Neutrophil (primary cell): ENCODE measurements around the gene SEC23A.
"Not testable (repeated sequence)": the region's sequence is repeated elsewhere in the genome, so short reads cannot be mapped to it uniquely, and the experiment has no call there.

Experiments used
- H3K27ac ChIP-seq: fragments of 200-600 bp; sonication (generic); 2 replicates; pipeline ENCODE4 v1.5.1; 2016; ENCODE audit warnings: mild to moderate bottlenecking, moderate library complexity
- H3K27me3 ChIP-seq: fragments of 200-600 bp; sonication (generic); 2 replicates; pipeline ENCODE4 v1.6.0; 2016; ENCODE audit warnings: mild to moderate bottlenecking
- H3K36me3 ChIP-seq: fragments of 200-600 bp; sonication (generic); 2 replicates; pipeline ENCODE4 v1.5.1; 2017
- H3K4me1 ChIP-seq, 2 experiments: fragments of 200-600 bp in 1 of 2; sonication (generic) in 1 of 2; 1 replicate in 1 of 2; 2 replicates in 1 of 2; pipeline versions ENCODE4 v1.5.1 to v1.6.1; 2013 to 2016; ENCODE audit warnings: low read depth in 1 of 2, low read length in 1 of 2, mild to moderate bottlenecking in 1 of 2, moderate library complexity in 1 of 2; ENCODE audit not compliant: control insufficient read depth in 1 of 2, insufficient read depth in 1 of 2
- H3K4me3 ChIP-seq, 2 experiments: fragments of 200-600 bp in 1 of 2; sonication (generic) in 1 of 2; 1 replicate in 1 of 2; 2 replicates in 1 of 2; pipeline ENCODE4 v1.5.1; 2013 to 2016; ENCODE audit warnings: low read depth in 1 of 2, low read length in 1 of 2, mild to moderate bottlenecking in 1 of 2, moderate library complexity in 1 of 2
- H3K9me3 ChIP-seq: fragments of 200-600 bp; sonication (generic); 2 replicates; pipeline ENCODE4 v1.5.1; 2016
- TF ChIP-seq, protein P1 (sequence below): fragments of 200-600 bp; sonication (generic); IDR thresholded peaks from 2 replicates; pipeline ENCODE4 v1.5.1; 2016; ENCODE audit warnings: antibody characterized with exemption

The SEC23A gene

DNA sequence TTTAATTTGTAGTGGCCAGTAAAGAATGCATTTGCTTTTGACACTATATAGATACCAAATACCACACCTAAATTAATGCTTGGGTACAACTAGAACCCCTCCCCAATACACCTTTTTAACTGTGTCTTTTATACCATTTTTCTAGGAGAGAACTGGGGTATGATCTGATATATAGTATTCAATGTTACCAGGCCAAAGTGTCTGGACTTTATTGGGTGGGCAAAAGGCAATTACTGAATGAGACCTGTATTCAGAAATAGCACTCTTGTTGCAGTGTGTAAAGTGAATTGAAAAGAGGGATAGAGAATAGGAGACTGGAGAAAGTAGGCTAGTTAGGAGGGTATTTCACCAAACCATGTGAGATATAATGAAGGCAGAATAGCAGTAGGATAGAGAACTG, 74.4 kb downstream of the SEC23A start:
- H3K4me3 ChIP-seq = no peak overlapping the region
- no peak overlapping the region for H3K27ac ChIP-seq
- H3K4me1 ChIP-seq = no peaks in the 10 kb centered on the region
- H3K36me3 ChIP-seq = peaks cover 42% of the 10 kb centered on the region
- no peaks in the 10 kb centered on the region for H3K27me3 ChIP-seq
- H3K9me3 ChIP-seq = no peaks in the 10 kb centered on the region
- TF ChIP-seq, protein P1, sequence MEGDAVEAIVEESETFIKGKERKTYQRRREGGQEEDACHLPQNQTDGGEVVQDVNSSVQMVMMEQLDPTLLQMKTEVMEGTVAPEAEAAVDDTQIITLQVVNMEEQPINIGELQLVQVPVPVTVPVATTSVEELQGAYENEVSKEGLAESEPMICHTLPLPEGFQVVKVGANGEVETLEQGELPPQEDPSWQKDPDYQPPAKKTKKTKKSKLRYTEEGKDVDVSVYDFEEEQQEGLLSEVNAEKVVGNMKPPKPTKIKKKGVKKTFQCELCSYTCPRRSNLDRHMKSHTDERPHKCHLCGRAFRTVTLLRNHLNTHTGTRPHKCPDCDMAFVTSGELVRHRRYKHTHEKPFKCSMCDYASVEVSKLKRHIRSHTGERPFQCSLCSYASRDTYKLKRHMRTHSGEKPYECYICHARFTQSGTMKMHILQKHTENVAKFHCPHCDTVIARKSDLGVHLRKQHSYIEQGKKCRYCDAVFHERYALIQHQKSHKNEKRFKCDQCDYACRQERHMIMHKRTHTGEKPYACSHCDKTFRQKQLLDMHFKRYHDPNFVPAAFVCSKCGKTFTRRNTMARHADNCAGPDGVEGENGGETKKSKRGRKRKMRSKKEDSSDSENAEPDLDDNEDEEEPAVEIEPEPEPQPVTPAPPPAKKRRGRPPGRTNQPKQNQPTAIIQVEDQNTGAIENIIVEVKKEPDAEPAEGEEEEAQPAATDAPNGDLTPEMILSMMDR = no peak

DNA sequence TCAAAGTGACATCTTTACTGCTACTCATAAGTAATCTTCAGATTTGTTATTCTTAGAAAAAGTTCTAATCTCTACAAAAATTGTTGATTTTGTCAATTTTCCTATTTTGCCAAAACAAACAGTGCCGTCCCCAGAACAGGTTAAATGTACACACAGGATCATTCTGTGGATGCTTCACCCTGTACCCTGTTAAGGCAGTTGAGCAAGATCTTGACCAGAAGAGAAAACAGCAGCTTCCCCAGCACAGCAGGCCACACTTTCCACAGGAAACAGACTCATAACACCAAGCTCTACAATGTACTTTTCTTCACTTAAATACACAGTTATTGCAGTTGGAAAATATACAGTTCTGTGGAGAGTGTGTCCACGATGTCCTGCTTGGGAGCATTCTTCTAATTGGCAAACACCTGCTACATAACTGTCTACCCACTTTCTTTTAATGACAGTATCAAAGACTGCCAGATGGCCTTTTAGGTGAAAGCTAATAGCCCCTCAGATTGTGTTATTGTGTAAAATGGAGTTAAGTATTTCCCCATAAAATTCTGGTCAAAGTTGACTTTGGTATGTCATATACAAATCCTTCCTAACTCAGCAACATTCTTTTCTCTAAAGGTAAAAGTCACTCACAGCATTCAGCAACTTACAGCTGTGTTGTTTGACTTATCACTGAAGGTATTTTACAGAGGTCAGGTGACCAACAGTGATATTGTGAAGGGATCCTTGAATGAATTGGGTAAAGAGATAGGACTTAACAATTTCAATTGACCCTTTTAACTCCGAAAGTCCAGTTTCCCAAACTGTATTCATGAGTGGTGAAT, 77.0 kb downstream of the SEC23A start:
- Histone ChIP-seq H3K4me1 (no peaks in the 10 kb centered on the region), H3K27me3 (no peaks in the 10 kb centered on the region), H3K27ac (no peak overlapping the region), H3K9me3 (no peaks in the 10 kb centered on the region), H3K36me3 (peaks cover 16% of the 10 kb centered on the region), H3K4me3 (no peak overlapping the region)
- TF ChIP-seq, protein P1 = no peak

DNA sequence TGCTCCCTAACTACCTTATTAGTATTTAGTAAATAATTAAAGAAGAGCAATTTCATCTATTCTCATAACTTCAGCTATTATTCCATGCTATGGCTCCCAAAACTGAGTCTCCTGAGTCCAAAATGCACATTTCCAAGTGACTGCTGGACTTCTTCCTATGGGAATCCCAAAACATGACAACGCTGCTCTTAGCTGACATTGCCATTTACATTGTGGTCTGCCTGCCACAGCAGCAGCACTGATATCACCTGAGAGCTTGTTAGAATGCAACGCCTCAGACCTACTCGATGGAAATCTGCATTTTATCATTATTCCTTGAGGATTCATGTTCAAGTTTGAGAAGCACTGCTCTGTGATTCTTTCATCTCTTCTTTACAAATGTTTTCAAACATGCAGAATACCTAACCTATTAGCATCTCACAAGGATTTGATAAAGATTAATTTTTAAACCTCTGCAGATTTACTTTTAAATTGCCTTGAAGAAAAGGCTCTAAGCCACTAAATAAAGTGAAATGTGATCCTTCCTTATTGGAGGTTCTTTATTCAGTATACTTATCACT, 77.7 kb downstream of the SEC23A start:
- Histone ChIP-seq H3K9me3 (no peaks in the 10 kb centered on the region), H3K4me3 (no peak overlapping the region), H3K27me3 (no peaks in the 10 kb centered on the region), H3K36me3 (peaks cover 9% of the 10 kb centered on the region), H3K4me1 (no peaks in the 10 kb centered on the region), H3K27ac (no peak overlapping the region)
- TF ChIP-seq, protein P1 = no peak

DNA sequence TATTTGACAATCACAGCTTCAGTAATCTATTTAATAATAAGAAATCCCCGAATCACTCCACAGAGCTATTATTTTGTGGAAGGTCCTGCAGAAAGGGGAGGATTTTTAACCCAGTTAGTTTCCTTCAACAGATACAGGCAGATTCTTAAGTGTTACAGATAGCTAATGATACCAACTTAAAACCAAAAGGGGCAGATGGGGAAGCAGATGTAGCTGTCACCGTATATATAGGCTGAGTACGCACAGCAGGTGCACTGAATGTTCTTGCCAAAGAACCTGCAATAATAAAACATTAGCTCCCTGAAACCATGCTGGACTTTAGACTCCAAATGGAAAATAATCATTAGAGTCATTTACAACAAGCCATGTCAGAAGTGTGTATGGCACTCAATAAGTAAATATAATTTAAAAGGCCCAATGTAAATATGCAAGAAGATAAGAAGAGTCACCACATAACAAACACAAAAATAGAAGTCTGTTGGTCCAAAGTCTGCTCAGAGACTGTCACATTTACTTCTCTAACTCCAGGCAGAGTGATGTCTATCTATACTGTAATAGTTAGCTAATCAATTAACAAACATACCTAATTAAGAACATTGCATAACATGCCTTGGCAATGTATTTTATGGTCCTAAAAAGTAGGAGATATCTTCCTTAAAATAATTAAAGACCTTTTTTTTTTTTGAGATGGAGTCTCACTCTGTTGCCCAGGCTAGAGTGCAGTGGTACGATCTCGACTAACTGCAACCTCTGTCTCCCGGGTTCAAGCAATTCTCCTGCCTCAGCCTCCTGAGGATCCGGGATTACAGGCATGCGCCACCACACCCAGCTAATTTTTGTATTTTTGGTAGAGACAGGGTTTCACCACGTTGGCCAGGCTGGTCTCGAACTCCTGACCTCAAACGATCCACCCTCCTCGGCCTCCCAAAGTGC, 78.8 kb downstream of the SEC23A start:
- no peak overlapping the region for H3K4me3 ChIP-seq
- no peaks in the 10 kb centered on the region for H3K36me3 ChIP-seq
- no peaks in the 10 kb centered on the region for H3K27me3 ChIP-seq
- TF ChIP-seq, protein P1 = no peak
- no peak overlapping the region for H3K27ac ChIP-seq
- H3K4me1 ChIP-seq = no peaks in the 10 kb centered on the region
- H3K9me3 ChIP-seq = no peaks in the 10 kb centered on the region

DNA sequence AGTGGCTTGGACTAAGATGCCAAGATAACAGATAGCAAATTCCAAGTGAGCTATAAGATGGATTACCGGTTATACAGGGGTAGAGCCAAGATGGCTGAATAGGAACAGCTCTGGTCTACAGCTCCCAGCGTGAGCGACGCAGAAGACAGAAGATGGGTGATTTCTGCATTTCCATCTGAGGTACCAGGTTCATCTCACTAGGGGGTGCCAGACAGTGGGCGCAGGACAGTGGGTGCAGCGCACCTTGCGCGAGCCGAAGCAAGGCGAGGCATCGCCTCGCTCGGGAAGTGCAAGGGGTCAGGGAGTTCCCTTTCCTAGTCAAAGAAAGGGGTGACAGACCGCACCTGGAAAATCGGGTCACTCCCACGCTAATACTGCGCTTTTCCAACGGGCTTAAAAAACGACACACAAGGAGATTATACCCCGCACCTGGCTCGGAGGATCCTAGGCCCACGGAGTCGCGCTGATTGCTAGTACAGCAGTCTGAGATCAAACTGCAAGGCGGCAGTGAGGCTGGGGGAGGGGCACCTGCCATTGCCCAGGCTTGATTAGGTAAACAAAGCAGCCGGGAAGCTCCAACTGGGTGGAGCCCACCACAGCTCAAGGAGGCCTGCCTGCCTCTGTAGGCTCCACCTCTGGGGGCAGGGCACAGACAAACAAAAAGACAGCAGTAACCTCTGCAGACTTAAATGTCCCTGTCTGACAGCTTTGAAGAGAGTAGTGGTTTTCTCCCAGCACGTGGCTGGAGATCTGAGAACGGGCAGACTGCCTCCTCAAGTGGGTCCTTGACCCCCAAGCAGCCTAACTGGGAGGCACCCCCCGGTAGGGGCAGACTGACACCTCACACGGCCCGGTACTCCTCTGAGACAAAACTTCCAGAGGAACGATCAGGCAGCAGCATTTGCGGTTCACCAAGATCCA, 85.7 kb downstream of the SEC23A start:
- not testable (repeated sequence) for H3K36me3 ChIP-seq, H3K4me1 ChIP-seq, H3K4me3 ChIP-seq, H3K27ac ChIP-seq, H3K9me3 ChIP-seq, H3K27me3 ChIP-seq
